GM12865 (cell line): ENCODE data around the gene SLC6A20.

Experiments used
- DNase-seq: peaks from one replicate; pipeline ENCODE4 v3.0.0; 2010; ENCODE audit warnings: low read depth
- H3K4me3 ChIP-seq: 2 replicates; pipeline ENCODE4 v1.5.1; 2011; ENCODE audit warnings: mild to moderate bottlenecking, low read depth, low read length, control low read depth
- CTCF ChIP-seq: IDR thresholded peaks from 2 replicates; pipeline ENCODE4 v1.5.1; 2011; ENCODE audit warnings: low read length, control low read depth, low read depth, inconsistent platforms; ENCODE audit not compliant: insufficient read depth; ENCODE audit errors: missing control alignments

SLC6A20 gene

DNA sequence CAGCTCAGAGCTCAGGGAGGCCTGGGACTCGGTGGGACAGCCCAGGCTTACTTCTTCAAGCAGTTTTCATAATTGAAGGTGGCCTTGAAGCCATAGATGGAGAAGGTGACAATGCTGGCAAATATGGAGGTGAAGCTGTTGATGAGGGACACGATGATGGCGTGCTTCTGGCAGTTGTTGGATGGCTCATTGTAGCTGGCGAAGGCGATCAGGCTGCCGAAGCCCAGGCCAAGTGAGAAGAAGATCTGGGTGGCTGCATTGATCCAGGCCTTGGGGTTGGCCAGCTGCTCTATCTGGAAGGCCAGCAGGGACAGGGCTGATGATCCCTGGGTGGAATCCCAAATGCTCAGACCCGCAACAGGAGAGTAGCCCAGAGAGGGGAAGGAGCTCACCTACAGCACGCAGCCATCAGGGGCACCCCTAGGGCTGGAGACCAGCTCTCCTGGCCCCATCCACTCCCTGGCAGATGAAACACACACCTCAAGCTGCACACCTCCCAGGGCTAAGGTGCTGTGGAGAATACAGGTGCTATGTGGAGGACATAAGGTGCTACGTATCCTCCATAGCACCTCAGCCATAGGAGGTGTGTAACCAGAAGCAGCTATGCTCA lies 25.1 kb downstream of the SLC6A20 start:
- no peak for TF ChIP-seq CTCF
- DNase-seq, result no peak
- H3K4me3 ChIP-seq, result no peak overlapping the region

- no peak for DNase-seq
- no peak for TF ChIP-seq CTCF
- no peak overlapping the region for H3K4me3 ChIP-seq
Observed at GRCh38 chr3:45765958-45766357, 30.4 kb downstream of the SLC6A20 start.

DNA sequence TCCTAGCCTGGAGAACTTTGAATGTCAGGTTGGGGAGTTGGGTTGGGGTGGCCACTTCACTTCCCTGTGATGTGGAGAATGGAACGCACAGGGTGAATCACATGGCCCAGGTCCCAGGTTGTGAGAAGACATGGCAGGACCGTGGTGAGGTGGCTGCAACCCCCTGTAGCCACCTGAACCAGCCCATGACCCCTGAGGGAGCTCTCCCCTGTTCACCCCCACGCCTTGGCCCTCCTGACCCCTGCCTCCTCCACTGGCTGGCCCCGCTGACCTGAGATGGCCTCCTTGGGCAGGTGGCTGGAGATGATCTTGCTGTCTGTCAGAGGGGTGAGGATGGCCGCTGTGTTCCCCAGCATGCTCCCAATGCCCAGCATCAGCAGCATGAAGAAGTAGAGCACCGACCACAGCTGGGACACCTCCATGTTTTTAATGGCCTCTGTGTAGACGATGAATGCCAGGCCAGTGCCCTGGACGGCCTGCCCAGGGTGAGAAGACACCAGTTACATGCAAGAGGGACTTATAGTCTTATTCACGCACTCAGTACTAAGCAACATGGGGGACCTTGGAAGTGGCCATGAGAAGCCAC lies 31.0 kb downstream of the SLC6A20 start:
- no peak overlapping the region for H3K4me3 ChIP-seq
- TF ChIP-seq CTCF, result no peak
- no peak for DNase-seq

DNA sequence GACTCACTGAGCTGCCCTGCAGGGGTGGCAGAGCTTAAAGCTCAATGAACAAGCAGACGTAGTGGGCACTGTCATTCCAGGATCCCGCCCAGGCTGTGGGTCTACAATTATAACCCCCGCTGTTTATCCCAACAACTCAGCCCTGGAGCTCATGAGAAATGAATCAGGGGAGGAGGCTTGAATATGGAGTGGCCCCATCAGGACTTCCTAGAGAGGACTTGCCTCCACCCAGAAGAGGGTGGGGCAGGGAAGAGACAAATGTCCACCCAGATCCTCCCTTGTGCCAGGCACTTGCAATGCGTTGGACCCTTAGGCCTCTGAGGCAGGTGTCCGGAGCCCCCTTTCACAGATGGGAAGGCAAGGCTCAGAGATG lies 33.0 kb downstream of the SLC6A20 start:
- DNase-seq, result no peak
- no peak for TF ChIP-seq CTCF
- no peak overlapping the region for H3K4me3 ChIP-seq

- no peak overlapping the region for H3K4me3 ChIP-seq
- no peak for DNase-seq
- TF ChIP-seq CTCF, result no peak
Observed at GRCh38 chr3:45762647-45763302, 33.6 kb downstream of the SLC6A20 start.

- H3K4me3 ChIP-seq, result no peak overlapping the region
- no peak for DNase-seq
- TF ChIP-seq CTCF, result no peak
Observed at GRCh38 chr3:45761831-45762230, 34.5 kb downstream of the SLC6A20 start.
